Activated T-cell treated with anti-CD3 and anti-CD28 coated beads, Interleukin-2, amount 50 U/mL, for 1 hour (primary cell): Measurements from ENCODE around the gene OR4E1.
"Not testable (repeated sequence)": the region's sequence is repeated elsewhere in the genome, so short reads cannot be mapped to it uniquely, and the experiment has no call there.

Source experiments
- DNase-seq: peaks from one replicate; pipeline ENCODE4 v3.0.0-alpha.2; 2020

The OR4E1 gene, protein sequence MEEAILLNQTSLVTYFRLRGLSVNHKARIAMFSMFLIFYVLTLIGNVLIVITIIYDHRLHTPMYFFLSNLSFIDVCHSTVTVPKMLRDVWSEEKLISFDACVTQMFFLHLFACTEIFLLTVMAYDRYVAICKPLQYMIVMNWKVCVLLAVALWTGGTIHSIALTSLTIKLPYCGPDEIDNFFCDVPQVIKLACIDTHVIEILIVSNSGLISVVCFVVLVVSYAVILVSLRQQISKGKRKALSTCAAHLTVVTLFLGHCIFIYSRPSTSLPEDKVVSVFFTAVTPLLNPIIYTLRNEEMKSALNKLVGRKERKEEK

DNA sequence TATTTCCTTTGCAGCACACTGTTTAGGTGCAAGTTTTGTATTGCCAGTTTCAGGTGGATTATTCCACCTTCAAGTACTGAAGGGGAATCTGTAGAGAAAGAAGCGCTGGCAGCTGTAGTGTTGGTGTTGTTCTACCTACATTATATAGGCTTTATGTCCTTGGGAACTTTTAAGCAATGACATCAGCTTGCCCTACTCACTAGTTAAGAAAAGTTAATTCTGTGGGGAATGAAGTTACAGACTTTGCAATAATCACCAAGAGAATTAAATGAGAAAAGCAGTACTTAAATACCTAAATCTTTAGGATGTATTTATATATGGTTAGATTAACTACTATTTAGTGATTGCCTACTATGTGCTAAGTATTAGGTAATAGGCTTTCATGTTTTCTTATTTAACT lies at the start of gene OR4E1:
TSS of gene OR4E1 (minus strand) at position 101 of the 400 bp plus-strand sequence. CDS start 2,883 bp downstream, outside the sequence.
- no peak for DNase-seq

DNA sequence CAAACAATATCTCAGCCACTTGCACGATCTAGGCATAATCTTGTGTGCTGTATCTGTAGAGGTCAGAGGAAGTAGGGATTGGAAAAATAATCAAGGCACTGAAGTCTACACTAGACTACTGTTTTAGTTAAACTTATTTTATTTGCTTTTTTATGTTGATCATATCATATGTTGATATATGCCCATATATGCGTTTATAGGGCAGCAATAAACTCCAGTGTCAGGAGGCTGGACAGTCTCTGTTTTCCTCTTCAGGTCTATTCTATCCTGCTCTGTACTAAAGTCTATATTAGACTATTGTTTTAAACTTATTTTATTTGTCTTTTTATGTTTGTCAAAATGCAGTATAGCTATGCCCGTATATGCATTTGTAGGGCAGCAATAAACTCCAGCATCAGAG lies 47.9 kb upstream of the OR4E1 start:
- no peak for DNase-seq

DNA sequence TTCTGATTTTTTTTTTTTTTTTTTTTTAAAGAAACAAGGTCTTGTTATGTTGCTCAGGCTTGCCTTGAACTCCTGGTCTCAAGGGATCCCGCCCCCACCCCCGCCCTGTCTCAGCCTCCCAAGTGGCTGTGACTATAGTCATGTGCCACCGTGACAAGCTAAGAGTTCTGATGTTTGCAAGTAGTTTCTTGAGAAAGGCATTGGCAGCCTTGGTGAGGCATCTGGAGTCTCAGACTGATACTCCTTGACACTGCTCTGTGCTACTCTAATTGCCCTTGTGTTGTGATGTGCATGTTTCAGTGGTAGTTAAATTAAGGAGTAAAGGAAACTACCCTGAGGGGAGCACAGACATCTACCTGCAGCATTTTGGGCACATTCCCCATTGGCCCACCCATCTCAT lies 46.2 kb upstream of the OR4E1 start:
- no peak for DNase-seq

DNA sequence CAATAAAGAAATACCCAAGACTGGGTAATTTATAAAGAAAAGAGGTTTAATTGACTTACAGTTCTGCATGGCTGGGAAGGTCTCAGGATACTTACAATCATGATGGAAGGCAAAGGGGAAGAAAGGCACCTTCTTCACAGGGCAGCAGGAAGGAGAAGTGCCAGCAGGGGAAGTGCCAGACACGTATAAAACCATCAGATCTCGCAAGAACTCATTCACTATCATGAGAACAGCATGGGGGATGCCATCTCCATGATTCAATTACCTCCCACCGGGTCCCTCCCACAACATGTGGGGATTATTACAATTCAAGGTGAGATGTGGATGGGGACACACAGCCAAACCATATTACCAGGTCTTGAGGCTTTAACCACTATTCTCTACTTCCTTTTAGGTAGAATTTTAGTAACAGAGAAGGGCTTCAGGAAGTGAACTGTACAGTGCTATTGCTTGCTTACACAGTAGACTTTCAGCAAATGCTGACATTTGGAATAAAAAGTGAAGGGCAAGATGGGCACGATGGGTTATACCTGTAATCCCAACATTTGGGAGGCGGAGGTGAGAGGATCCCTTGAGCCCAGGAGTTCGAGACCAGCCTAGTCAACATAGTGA lies 40.8 kb upstream of the OR4E1 start:
- no peak for DNase-seq

DNA sequence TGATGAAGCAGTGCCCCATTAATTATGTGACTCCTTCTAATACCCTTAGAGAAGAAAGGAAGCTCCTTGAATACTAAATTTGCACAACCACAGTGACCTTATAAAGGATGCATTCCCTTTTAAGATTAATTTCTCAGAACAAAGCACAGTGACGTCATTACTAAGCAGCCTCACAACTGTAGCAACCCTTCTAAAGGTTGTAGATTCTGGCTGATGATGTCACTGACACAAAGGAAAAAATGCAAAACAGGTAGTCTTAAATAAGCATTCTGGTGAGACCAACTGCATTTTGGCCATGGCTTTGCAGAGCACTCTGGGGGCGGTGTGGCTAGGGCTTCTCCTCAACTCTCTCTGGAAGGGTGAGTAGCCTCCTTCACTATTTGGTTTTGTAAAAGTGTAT lies 38.4 kb upstream of the OR4E1 start:
- no peak for DNase-seq

DNA sequence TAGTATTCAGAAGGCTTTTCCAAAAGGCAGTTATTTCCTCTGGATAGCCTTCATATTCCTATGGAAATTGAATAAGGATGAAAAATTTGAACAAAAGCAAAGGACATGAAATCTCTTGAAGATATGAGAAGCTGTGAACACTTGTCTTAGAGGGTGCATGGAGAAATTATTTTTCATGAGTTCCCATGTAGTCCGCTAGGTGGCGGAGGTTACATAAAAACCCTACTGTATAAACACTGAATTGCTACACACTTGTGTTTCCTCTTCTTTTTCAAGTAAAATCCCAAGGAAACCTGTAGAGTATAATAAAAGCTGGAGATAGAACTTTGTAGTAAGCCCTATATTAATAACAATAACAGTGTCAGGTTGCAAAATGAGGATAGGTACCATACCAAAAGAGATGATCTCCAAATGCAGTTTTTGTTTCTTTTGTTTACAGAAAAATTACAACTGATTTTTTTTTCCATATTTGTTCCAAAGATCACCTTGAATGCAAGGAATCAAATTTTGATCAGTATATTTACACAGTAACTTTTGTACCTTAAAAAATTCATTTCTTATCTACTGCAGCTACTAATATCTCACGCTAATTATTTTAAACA lies 37.8 kb upstream of the OR4E1 start:
- no peak for DNase-seq

DNA sequence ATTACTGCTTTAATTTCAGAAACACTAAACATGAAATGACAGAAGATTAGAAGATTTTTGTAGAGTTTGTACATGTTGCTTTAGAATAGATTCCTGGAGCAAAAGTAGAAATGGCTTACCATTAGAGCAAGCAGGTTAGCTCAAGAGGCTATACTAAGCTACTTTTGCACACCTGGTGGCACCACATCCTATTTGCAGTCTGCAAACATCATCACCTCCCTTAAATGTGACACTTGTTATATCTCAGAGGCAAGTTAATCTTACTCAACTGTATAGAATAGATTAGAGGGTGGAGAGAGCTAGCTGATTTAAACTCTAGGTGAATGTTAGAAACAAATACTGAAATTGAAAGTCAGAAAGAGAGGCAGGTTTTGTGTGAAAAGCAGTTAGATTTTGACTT lies 30.7 kb upstream of the OR4E1 start:
- DNase-seq: no peak

DNA sequence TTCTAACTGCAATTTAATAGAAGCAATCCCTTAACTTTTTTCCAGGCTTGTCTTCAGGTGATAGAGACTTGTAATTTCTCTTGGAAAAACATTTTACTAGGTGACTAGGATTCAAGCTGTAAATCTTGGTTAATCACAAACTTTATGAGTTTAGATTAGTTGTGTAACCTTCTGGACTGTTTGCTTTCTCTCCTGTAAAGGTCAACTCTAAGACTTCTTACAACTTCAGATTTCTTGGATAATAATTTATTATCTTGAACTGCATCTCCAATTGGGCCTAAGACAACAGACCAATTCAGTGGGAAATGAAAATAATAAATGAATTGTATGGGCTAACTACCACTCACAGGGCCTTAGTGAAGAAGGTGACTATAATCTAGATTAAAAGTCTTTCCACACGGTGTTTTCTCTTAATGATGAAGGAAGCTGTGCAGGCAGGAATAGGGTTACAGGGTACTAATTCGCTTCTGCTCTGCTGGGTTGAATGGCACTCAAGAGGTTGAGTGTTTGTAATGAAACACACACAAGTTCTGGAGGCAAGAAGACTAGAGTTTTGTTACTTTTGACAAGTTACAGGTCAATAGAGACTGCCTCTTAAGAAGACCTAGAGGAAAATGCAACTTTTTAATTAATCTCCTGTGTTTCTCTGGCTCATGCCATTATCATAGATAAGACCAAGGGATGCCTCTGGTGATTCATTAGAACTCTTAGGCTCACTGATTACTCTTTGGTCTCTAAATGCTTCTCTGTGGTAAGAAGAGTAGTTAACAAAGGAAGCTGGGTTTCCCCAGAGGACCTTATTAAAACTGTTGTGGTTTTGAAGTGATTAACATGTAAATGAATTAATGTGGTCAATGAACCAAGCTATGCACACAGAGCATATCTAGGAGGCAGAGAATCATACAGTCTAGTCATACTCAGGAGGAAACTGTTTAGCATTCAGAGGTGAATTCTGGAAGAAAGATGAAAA lies 30.0 kb upstream of the OR4E1 start:
- no peak for DNase-seq

DNA sequence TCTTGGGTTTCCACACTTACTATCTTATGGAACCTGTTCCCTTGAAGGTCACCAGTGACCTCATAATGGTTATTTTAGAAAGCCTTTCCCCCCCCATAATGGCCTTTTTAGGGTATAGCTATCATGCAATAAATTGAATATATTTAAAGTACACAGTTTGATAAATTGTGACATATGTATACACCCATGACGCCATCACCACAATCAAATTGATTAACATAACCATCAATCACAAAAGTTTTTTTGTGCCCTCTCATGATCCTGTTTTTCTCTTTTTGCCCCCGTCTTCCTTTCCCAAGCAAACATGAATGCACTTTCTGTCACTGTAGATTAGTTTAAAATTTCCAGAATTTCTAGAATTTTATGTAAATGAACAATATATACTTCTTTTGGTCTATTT lies 28.7 kb upstream of the OR4E1 start:
- no peak for DNase-seq

DNA sequence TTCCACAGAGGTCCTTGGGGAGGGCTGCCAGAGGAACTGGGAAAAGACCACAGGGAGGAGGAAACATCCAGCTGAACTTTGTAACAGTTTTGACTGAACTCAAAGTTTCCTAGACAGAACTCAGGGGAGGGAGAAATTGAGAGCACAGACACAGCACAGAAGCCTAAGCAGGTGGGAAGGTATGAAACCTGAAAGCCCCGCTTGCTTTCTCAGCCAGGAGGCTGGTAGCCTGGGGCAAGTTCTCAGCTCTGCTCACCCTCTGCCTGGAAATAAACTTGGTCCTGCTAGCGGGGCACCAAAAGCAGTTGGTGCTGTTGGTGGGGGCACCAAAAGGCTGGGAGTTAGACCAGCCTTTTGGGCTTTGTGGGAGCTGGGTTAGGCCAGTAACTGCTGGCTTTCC lies 25.9 kb upstream of the OR4E1 start:
- DNase-seq: no peak

DNA sequence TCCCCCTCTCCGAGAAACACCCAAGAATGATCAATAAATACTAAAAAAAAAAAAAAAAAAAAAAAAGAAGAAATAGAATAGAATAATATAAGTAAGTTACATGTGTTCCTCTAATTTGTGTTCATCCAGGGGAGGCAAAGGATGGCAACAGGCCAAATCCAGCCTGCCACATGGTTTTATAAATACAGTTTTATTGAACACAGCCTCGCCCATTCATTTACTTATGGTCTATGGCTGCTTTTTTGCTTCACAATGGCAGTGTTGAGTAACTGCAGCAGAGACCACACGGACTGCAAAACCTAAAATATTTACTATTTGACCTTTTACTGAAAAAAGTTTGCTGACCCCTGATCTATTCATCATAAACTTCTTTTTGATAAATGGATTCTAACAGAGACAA lies 24.9 kb upstream of the OR4E1 start:
- DNase-seq: not testable (repeated sequence)

DNA sequence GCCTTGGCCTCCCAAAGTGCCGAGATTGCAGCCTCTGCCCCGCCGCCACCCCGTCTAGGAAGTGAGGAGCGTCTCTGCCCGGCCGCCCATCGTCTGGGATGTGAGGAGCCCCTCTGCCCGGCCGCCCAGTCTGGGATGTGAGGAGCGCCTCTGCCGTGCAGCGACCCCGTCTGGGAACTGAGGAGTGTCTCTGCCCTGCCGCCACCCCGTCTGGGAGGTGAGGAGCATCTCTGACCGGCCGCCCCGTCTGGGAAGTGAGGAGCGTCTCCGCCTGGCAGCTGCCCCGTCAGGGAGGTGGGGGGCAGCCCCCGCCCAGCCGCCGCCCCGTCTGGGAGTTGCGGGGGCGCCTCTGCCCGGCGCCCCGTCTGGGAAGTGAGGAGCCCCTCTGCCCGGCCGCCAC lies 24.0 kb upstream of the OR4E1 start:
- DNase-seq: not testable (repeated sequence)

DNA sequence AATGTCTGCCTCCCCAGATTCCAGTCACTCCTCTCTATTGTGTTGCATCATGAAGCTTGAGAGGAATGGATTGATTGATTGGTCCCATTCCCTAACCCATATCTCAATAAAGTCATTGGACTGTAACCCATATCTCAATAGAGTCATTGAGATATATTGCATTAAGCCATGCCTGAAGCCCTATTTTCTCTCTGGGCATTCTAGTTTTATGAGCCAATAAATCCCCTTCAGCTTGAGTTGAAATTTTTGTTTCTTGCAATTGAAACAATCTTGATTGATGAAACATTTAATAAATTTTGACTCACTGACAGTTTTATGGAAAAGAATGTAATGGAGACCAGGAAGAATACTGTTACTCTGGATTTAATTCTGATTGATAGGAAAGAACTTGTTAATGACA lies 20.8 kb upstream of the OR4E1 start:
- DNase-seq: no peak

DNA sequence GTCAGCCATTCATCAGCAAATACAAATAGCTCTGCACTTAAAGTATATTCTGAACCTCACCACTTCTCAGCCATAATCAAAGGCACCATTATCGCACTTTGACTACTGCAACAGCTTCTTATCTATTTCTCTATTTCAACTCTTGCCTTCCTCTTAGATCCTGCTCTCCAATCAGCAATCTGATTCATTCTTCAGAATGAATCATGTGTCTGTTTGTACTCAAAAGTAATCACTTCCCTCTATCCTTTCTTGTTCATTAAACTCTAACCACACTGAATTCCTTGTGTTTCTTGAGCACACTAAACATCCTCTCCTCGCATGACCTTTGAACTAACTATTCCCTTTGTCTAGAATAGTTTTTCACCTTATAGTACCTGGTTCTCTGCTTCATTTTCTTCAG lies 12.8 kb upstream of the OR4E1 start:
- no peak for DNase-seq

DNA sequence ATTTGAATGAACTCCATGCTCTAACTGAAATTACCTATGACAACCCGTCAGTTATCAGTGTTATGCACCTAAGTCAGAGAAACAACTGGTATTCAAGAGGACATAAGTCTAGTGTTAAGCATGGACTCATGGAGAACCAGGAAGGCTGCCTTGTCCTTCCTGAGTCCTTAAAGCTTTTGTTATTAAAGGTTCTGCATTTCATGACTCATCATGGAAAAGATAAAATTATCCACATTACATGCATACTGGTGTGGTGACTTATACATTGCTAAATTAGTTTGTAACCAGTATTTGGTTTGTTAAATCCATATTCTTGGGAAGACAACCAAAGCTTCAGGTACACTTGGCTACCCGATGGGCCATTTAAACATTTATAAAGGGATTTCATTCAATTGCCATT lies 6.5 kb upstream of the OR4E1 start:
- DNase-seq: no peak

DNA sequence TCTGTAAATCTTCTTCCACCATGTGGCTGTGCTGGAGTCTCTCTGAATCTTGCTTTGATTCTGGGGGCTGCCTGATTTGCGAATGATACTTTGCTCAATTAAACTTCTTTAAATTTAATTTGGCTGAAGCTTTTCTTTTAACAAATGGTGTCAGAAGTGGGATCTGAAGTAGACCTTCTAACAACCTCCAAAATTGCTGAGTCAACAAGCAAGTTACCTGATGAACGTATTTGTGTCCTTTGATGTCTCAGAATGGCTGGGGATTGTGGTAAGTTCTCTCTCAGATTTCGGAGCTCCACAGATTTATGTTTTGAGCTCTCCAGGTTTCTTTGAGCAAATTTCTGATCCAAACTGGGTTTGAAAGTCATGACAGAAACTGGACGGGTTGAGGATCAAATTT lies 1.9 kb upstream of the OR4E1 start:
- DNase-seq: no peak

DNA sequence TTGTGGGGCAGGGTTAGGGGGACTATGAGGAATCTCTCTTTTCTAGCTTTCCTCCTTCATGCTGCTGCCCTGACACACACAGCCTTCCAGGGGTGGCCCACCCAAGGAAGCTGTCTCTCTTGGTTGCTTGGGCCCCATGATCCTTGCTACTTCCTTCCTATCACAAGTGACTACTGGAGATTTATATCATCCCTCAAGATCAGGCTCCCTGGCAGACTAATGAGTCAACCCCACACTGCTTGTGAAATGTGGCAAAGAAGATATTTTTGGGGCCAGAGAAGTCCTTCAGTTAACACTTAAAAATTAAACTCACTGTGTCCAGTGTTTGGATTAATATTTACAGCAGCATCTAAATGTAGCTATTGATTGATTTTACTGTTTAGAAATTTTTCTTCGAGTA lies 1.5 kb downstream of the OR4E1 start:
- no peak for DNase-seq

DNA sequence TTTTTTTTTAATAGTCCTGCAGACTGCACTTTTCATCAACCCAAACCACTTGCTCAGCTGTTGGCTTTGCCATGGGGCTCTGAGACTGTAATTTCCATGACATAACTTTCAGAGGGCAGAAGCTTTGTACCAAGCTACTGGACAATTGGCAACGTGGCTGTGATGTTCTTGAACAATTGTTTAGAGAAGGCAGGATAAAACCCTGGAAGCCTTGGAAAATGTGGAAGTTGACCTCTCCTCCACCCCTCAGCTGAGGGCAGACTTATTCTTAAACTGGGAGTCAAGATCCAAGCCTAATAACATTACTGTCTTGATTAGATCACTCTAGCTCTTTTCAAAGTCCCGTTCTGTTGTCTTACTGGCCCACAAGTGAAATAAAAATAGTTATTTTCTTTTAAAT lies 2.2 kb downstream of the OR4E1 start:
- DNase-seq: no peak

DNA sequence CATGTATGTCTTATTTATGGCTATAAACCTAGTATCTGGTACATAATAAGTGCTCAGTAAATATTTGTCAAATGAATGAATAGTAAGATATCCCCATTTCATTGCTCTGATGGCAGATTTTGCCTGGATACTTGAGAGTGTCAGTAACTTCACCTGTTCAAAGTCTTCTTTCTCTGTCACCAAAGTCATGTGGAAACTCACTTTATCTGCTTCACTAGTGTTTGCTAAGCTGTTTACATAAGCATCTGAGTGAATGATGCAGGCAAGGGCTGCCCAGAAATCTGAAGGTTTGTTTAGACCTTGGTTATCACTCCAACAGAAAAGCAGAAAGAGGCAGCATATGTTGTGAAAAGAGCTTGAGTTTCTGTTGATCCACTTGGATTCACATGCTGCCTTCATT lies 4.3 kb downstream of the OR4E1 start:
- no peak for DNase-seq

DNA sequence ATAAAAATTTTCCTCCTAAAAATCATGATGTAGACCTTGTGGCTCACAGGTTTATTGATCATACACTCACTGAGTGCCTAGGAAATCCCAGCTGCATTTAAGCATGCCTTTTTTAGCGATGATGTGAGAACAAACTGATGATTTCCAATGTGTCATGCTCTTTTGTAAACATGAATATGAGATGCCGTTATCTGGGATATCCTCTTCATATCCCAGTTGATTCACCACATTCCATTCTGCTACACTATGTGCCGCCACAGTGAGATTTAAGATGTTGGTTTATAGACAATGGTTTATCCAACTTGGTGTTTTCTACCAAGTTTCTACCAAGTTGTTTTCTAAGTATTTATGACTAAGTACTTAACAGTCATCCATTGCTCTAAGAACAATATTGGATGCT lies 5.2 kb downstream of the OR4E1 start:
- no peak for DNase-seq

DNA sequence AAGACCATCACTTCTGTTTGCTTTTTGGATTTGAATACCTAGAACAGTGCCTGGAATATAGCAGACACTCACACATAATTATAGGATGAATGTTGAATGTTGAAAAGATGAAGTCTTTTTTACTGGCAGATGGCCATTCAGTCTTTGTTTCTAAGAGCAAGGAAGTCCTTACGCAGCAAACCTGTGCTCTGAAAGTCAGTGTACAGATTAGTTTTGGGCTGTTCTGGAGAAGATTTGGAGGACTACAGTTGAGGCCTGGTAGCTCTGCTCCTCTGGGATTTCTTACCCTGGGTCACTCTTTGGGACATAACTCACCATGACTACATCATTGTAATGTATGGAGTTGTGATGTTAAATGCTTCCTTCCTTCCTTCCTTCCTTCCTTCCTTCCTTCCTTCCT lies 16.6 kb downstream of the OR4E1 start:
- DNase-seq: no peak

DNA sequence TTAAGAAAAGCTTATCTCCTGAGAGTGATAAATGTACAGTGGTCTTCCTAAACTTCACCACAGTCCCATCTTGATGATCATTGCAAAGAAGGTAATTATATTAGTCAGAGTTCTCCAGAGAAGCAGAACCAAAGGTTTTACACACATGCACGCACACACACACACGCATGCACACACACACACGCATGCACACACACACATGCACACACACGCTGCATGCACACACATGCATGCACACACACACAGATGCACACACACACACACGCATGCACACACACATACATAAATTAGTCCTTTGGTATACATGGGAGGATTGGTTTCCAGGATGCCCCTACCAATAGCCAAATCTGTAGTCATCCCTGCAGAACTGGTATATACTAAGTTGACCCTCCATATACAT lies 19.4 kb downstream of the OR4E1 start:
- no peak for DNase-seq

DNA sequence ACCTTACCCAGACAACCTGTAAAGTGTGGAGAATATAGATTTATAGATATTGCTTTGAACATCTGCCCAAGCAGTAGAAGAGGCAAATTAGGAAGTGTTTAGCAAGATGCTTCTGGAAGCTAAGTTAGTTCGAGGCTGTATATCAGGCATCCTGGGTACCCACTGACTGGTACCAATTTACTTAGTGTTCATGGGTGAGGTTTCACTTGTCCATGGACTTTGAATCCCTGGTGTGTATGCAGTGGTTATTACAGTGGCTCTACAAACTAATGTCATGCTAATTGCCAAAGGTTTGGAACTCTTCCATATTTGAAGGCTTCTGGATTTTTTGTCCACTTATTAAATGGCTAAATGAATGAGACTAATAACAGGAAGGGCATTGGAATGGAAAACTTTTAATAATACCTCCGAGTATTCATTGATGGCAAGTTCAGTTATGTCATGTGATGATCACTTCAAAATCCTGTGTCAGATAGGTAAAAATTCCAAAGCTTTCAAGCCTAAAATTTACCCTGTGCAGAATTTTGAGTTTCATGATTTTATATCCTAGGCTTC lies 20.2 kb downstream of the OR4E1 start, which contains the start of gene OR4E2:
TSS of gene OR4E2 (plus strand) at position 505 of the 555 bp plus-strand sequence. CDS start 11,248 bp downstream, outside the sequence.
- DNase-seq: no peak
